ENCODE data around the gene CRABP1. TPM values are rescaled to one million over a fixed set of nuclear protein-coding genes. Genes with fewer than 3 reads are reported as not detected.

CRABP1 gene
- total RNA-seq, 1 experiment from 2014 or later = 0.47 TPM

- Histone ChIP-seq H3K79me2 (ENCODE audit: insufficient read depth, low read length) (peaks cover 40% of the 10 kb centered on the region), H3K27me3 (ENCODE audit: insufficient read depth, low read length) (no peaks in the 10 kb centered on the region), H3K36me3 (ENCODE audit: control insufficient read depth in 1 of 2, insufficient read depth in 2 of 2, low read length in 2 of 2) (peaks cover 0 to 2% of the 10 kb centered on the region in 2 experiments; a peak in 1 of 4 replicates), H4K20me1 (ENCODE audit: insufficient read depth) (no peaks in the 10 kb centered on the region), H2AFZ (ENCODE audit: low read depth, low read length, poor library complexity, severe bottlenecking) (peak within 1 kb of the TSS; percentile 40), H3K4me2 (ENCODE audit: low read length) (peak within 1 kb of the TSS; percentile 76), H3K9ac (ENCODE audit: low read length) (peak within 1 kb of the TSS; percentile 85), H3K4me3 (replicated peaks in 1 of 2; ENCODE audit: low read depth in 1 of 2, low read length in 2 of 2) (peak within 1 kb of the TSS; percentile 94 to 98), H3K9me2 (ENCODE audit: insufficient read depth) (no peaks in the 10 kb centered on the region), H3K4me1 (ENCODE audit: control insufficient read depth in 1 of 2, insufficient read depth in 2 of 2, low read length in 2 of 2) (peaks cover 6 to 30% of the 10 kb centered on the region in 2 experiments), H3K9me3 (ENCODE audit: control insufficient read depth in 1 of 2, insufficient read depth in 1 of 2, low read depth in 1 of 2, low read length in 2 of 2) (no peaks in the 10 kb centered on the region), H3K27ac (ENCODE audit: low read depth, low read length) (peak within 1 kb of the TSS; percentile 66)
- CTCF ChIA-PET = interaction anchor here (0.6 to 1.5 kb wide), 14 partner anchors 8 to 440 kb away, joined by 3 to 15 read pairs (median 3); partner anchors contain the start of genes CIB2 and DNAJA4
- intact Hi-C loops (cut with micrococcal nuclease) = no loop called here
- ATAC-seq = peak; percentile 98
- POLR2A ChIA-PET = interaction anchor here (0.7 to 2.1 kb wide), 14 partner anchors 8 to 428 kb away, joined by 3 to 23 read pairs (median 4); partner anchors contain the start of genes CHRNA5, DNAJA4, IREB2 and PSMA4
- RAD21 ChIA-PET (ENCODE audit: low non-redundant PET in 1 of 2, low total read pairs in 2 of 2, uncharacterized antibody in 2 of 2, unreplicated experiment in 2 of 2) = interaction anchor here in 1 of 2 experiments (0.9 kb wide), 1 partner anchor 123 kb away, joined by 5 read pairs; no protein-coding TSS in a partner anchor
- DNase-seq (ENCODE audit: low read depth, low spot score) = peak; percentile 80
- TSS peak; percentile 78 for BruUV-seq (replicated peaks)
- TF ChIP-seq POLR2AphosphoS5 (IDR thresholded peaks at IDR 0.05; ENCODE audit: low read depth, low read length) (peak; percentile 85), CEBPB (IDR thresholded peaks at IDR 0.05; ENCODE audit: low read depth) (no peak), YY1 (IDR thresholded peaks at IDR 0.05; ENCODE audit: extremely low read depth, insufficient replicate concordance, low read depth, low read length) (peak; percentile 83), RAD21 (IDR thresholded peaks at IDR 0.05; ENCODE audit: low read depth) (no peak), REST (IDR thresholded peaks at IDR 0.05; ENCODE audit: low read depth) (no peak), SRF (IDR thresholded peaks at IDR 0.05; ENCODE audit: low read depth) (peak; percentile 92), SIN3A (IDR thresholded peaks at IDR 0.05; ENCODE audit: low read depth) (peak; percentile 95), TCF7L2 (IDR thresholded peaks at IDR 0.05; ENCODE audit: borderline replicate concordance, extremely low read depth, insufficient read depth, insufficient read length) (no peak), ZNF274 (IDR thresholded peaks at IDR 0.05; ENCODE audit: low read depth, low read length) (no peak), ZFX (IDR thresholded peaks at IDR 0.05) (peak; percentile 83), ELF1 (IDR thresholded peaks at IDR 0.05; ENCODE audit: borderline replicate concordance, low read depth) (peak; percentile 54; the same call in 1 of the 2 replicates), FOSL1 (IDR thresholded peaks at IDR 0.05; ENCODE audit: low read depth) (no peak), POLR2A (IDR thresholded peaks at IDR 0.05; ENCODE audit: borderline replicate concordance, extremely low read depth, insufficient read depth, insufficient read length) (peak; percentile 57), EGR1 (IDR thresholded peaks at IDR 0.05; ENCODE audit: low read depth) (peak; percentile 76), MAX (IDR thresholded peaks at IDR 0.05) (peak; percentile 85), SP1 (IDR thresholded peaks at IDR 0.05; ENCODE audit: low read depth) (peak; percentile 86), JUND (IDR thresholded peaks at IDR 0.05) (no peak), EZH2phosphoT487 (IDR thresholded peaks at IDR 0.05; ENCODE audit: borderline replicate concordance) (no peak)
- TF ChIP-seq, protein P1, sequence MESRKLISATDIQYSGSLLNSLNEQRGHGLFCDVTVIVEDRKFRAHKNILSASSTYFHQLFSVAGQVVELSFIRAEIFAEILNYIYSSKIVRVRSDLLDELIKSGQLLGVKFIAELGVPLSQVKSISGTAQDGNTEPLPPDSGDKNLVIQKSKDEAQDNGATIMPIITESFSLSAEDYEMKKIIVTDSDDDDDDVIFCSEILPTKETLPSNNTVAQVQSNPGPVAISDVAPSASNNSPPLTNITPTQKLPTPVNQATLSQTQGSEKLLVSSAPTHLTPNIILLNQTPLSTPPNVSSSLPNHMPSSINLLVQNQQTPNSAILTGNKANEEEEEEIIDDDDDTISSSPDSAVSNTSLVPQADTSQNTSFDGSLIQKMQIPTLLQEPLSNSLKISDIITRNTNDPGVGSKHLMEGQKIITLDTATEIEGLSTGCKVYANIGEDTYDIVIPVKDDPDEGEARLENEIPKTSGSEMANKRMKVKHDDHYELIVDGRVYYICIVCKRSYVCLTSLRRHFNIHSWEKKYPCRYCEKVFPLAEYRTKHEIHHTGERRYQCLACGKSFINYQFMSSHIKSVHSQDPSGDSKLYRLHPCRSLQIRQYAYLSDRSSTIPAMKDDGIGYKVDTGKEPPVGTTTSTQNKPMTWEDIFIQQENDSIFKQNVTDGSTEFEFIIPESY (IDR thresholded peaks at IDR 0.05; ENCODE audit: extremely low read depth, insufficient replicate concordance, low read length) = no peak
- TF ChIP-seq, protein P2, sequence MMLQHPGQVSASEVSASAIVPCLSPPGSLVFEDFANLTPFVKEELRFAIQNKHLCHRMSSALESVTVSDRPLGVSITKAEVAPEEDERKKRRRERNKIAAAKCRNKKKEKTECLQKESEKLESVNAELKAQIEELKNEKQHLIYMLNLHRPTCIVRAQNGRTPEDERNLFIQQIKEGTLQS (IDR thresholded peaks at IDR 0.05) = no peak
These were observed 40.8 kb upstream of the CRABP1 start, which contains the start of gene SKIC8 for GRCh38 chr15:78299101-78299930. Gene SKIC8, minus strand, starts transcription at chr15:78299609. Its CDS starts 3,923 bp downstream, at chr15:78295686.

Measured in HCT116 (cell line).